Measurements from ENCODE around the gene GRAMD1A.

The GRAMD1A gene

GRCh38 chr19:34999498-35000337 is at the start of gene GRAMD1A:
GRAMD1A (plus strand) TSS chr19:35000323; CDS start chr19:35000479, 156 bp downstream.
- Histone ChIP-seq H3K9me3 (no peaks in the 10 kb centered on the region), H3K27me3 (no peaks in the 10 kb centered on the region), H3K27ac (peak within 1 kb of the TSS; percentile 89 to 99), H3K4me3 (peak within 1 kb of the TSS; percentile 98 to 99), H3K4me1 (peaks cover 0 to 51% (median 34%) of the 10 kb centered on the region in 4 donors), H3K36me3 (peaks cover 0 to 8% (median 0%) of the 10 kb centered on the region in 3 donors)
- TF ChIP-seq CTCF (IDR thresholded peaks at IDR 0.05), result no peak
- peak; percentile 86 to 95 for DNase-seq
- intact Hi-C loops (cut with DNase I; ENCODE audit: low total_unique reads), result no loop called here

GRCh38 chr19:34953092-34953491 is 47.0 kb upstream of the GRAMD1A start:
- H3K4me3 ChIP-seq, result no peak overlapping the region
- TF ChIP-seq CTCF (IDR thresholded peaks at IDR 0.05), result no peak
- no peak for DNase-seq
- H3K4me1 ChIP-seq, result no peaks in the 10 kb centered on the region
- peaks cover 38 to 78% (median 58%) of the 10 kb centered on the region in 3 donors for H3K36me3 ChIP-seq
- no peaks in the 10 kb centered on the region for H3K27me3 ChIP-seq
- intact Hi-C loops (cut with DNase I; ENCODE audit: low total_unique reads), result no loop called here
- peaks cover 5 to 90% (median 44%) of the 10 kb centered on the region in 3 donors for H3K9me3 ChIP-seq
- H3K27ac ChIP-seq, result no peak overlapping the region

GRCh38 chr19:34957830-34958751 is 42.0 kb upstream of the GRAMD1A start:
- H3K4me3 ChIP-seq, result no peak overlapping the region
- intact Hi-C loops (cut with DNase I; ENCODE audit: low total_unique reads), result no loop called here
- DNase-seq, result no peak
- H3K9me3 ChIP-seq, result peaks cover 8 to 81% (median 66%) of the 10 kb centered on the region in 3 donors
- H3K27me3 ChIP-seq, result no peaks in the 10 kb centered on the region
- no peak overlapping the region for H3K27ac ChIP-seq
- H3K4me1 ChIP-seq, result peaks cover 0 to 16% (median 6%) of the 10 kb centered on the region in 4 donors
- H3K36me3 ChIP-seq, result peaks cover 53 to 74% (median 63%) of the 10 kb centered on the region in 3 donors
- TF ChIP-seq CTCF (IDR thresholded peaks at IDR 0.05), result no peak

GRCh38 chr19:34959021-34959420 is 41.1 kb upstream of the GRAMD1A start:
- DNase-seq, result no peak
- TF ChIP-seq CTCF (IDR thresholded peaks at IDR 0.05), result no peak
- H3K27ac ChIP-seq, result no peak overlapping the region
- no peaks in the 10 kb centered on the region for H3K27me3 ChIP-seq
- no peak overlapping the region for H3K4me3 ChIP-seq
- peaks cover 0 to 21% (median 10%) of the 10 kb centered on the region in 4 donors for H3K4me1 ChIP-seq
- H3K9me3 ChIP-seq, result peaks cover 8 to 72% (median 64%) of the 10 kb centered on the region in 3 donors
- H3K36me3 ChIP-seq, result peaks cover 53 to 70% (median 54%) of the 10 kb centered on the region in 3 donors
- intact Hi-C loops (cut with DNase I; ENCODE audit: low total_unique reads), result no loop called here

GRCh38 chr19:34960103-34960805 is 39.9 kb upstream of the GRAMD1A start:
- Histone ChIP-seq H3K4me3 (no peak overlapping the region), H3K36me3 (peaks cover 48 to 63% (median 53%) of the 10 kb centered on the region in 3 donors), H3K27me3 (no peaks in the 10 kb centered on the region), H3K4me1 (peaks cover 0 to 26% (median 12%) of the 10 kb centered on the region in 4 donors), H3K27ac (no peak overlapping the region), H3K9me3 (peaks cover 8 to 61% (median 58%) of the 10 kb centered on the region in 3 donors)
- no peak for DNase-seq
- intact Hi-C loops (cut with DNase I; ENCODE audit: low total_unique reads), result no loop called here
- no peak for TF ChIP-seq CTCF (IDR thresholded peaks at IDR 0.05)

Measured in tibial artery (tissue), 4 donors.